GM23338 (cell line): ENCODE measurements around the gene KCNMA1. TPM values are rescaled to one million over a fixed set of nuclear protein-coding genes. Genes with fewer than 3 reads are reported as not detected.

ENCODE experiments used
- ATAC-seq: fragments of 200-7000 bp; cut with Tn5 transposase; 3 replicates; pipeline ENCODE4 v1.9.1; 2020
- DNase-seq: peaks from one replicate; pipeline ENCODE4 v3.0.0-alpha.2; 2015; ENCODE audit warnings: low spot score
- H2AFZ ChIP-seq: fragments of 200-600 bp; sonication (generic); 2 replicates; pipeline ENCODE4 v1.8.0; 2016; ENCODE audit warnings: antibody characterized with exemption, mild to moderate bottlenecking, moderate library complexity
- H3F3A ChIP-seq: fragments of 200-600 bp; sonication (generic); replicated peaks from 2 replicates; pipeline ENCODE4 v1.8.0; 2017; ENCODE audit warnings: antibody characterized with exemption, mixed run types, low read depth
- H3K27ac ChIP-seq: fragments of 200-600 bp; sonication (generic); 2 replicates; pipeline ENCODE4 v1.6.1; 2016; ENCODE audit warnings: low read depth
- H3K27me3 ChIP-seq: fragments of 200-600 bp; sonication (generic); 2 replicates; pipeline ENCODE4 v1.8.0; 2016; ENCODE audit warnings: mild to moderate bottlenecking, mixed run types, moderate library complexity; ENCODE audit not compliant: insufficient read depth
- H3K36me3 ChIP-seq: fragments of 200-600 bp; sonication (generic); 2 replicates; pipeline ENCODE4 v1.8.0; 2016; ENCODE audit warnings: mild to moderate bottlenecking; ENCODE audit not compliant: insufficient read depth
- H3K4me1 ChIP-seq: fragments of 200-600 bp; sonication (generic); 2 replicates; pipeline ENCODE4 v1.8.0; 2016; ENCODE audit warnings: mild to moderate bottlenecking, moderate library complexity; ENCODE audit not compliant: insufficient read depth
- H3K4me2 ChIP-seq: fragments of 200-600 bp; sonication (generic); 2 replicates; pipeline ENCODE4 v1.7.1; 2017; ENCODE audit warnings: mixed run types
- H3K4me3 ChIP-seq: fragments of 200-600 bp; sonication (generic); 2 replicates; pipeline ENCODE4 v1.6.1; 2016; ENCODE audit warnings: mixed run types
- H3K79me2 ChIP-seq: fragments of 200-600 bp; sonication (generic); replicated peaks from 2 replicates; pipeline ENCODE4 v1.8.0; 2017; ENCODE audit warnings: mild to moderate bottlenecking; ENCODE audit not compliant: insufficient read depth
- H3K9me2 ChIP-seq: fragments of 200-600 bp; sonication (generic); 2 replicates; pipeline ENCODE4 v1.8.0; 2017; ENCODE audit not compliant: insufficient read depth
- H4K20me1 ChIP-seq: fragments of 200-600 bp; sonication (generic); replicated peaks from 2 replicates; pipeline ENCODE4 v1.8.0; 2017; ENCODE audit warnings: mild to moderate bottlenecking; ENCODE audit not compliant: insufficient read depth
- H3K27ac Mint-ChIP-seq: 2 replicates; pipeline ENCODE4 v1.8.0; 2020; ENCODE audit warnings: inconsistent platforms, mild to moderate bottlenecking, moderate library complexity, mixed read lengths
- H3K27me3 Mint-ChIP-seq: 3 replicates; pipeline ENCODE4 v1.8.0; 2022; ENCODE audit warnings: low read depth, mild to moderate bottlenecking, moderate library complexity, mixed read lengths, inconsistent platforms; ENCODE audit not compliant: insufficient read depth, poor library complexity
- H3K36me3 Mint-ChIP-seq: 3 replicates; pipeline ENCODE4 v1.8.0; 2021; ENCODE audit warnings: low read depth, mild to moderate bottlenecking, inconsistent platforms, moderate library complexity, mixed read lengths
- H3K4me1 Mint-ChIP-seq: 3 replicates; pipeline ENCODE4 v1.8.0; 2020; ENCODE audit warnings: mild to moderate bottlenecking, inconsistent platforms, mixed read lengths
- H3K4me3 Mint-ChIP-seq: 3 replicates; pipeline ENCODE4 v1.8.0; 2021; ENCODE audit warnings: moderate library complexity, mild to moderate bottlenecking, inconsistent platforms, mixed read lengths
- H3K9me3 Mint-ChIP-seq: 3 replicates; pipeline ENCODE4 v1.8.0; 2020; ENCODE audit warnings: moderate library complexity, mild to moderate bottlenecking, inconsistent platforms, mixed read lengths
- CREB1 ChIP-seq: fragments of 250-450 bp; sonication (Bioruptor Pico); IDR thresholded peaks from 2 replicates; pipeline ENCODE4 v1.5.0; 2020; ENCODE audit warnings: low read depth, mild to moderate bottlenecking, moderate library complexity
- CTCF ChIP-seq, 2 experiments: fragments of 200-600 bp in 1 of 2; sonication (generic) in 1 of 2; conservative IDR thresholded peaks; 2 replicates each; pipeline versions ENCODE4 v1.5.1 to v1.6.1; 2016 to 2017; ENCODE audit warnings: antibody characterized with exemption in 2 of 2, low read depth in 2 of 2, mild to moderate bottlenecking in 2 of 2, moderate library complexity in 1 of 2
- ETS1 ChIP-seq: IDR thresholded peaks from 2 replicates; pipeline ENCODE4 v1.6.1; 2016; ENCODE audit warnings: antibody characterized with exemption
- EZH2 ChIP-seq: fragments of 200-600 bp; sonication (generic); IDR thresholded peaks from one replicate; pipeline ENCODE4 v1.8.0; 2017; ENCODE audit warnings: antibody characterized with exemption, mild to moderate bottlenecking, low read depth; ENCODE audit not compliant: unreplicated experiment
- JUNB ChIP-seq: IDR thresholded peaks from one replicate; pipeline ENCODE4 v1.6.1; 2016; ENCODE audit warnings: antibody characterized with exemption; ENCODE audit not compliant: unreplicated experiment
- NANOG ChIP-seq: IDR thresholded peaks from 2 replicates; pipeline ENCODE4 v1.6.1; 2016; ENCODE audit warnings: antibody characterized with exemption, borderline replicate concordance
- POLR2AphosphoS5 ChIP-seq: IDR thresholded peaks from 2 replicates; pipeline ENCODE4 v1.6.1; 2016; ENCODE audit warnings: antibody characterized with exemption, low read depth
- STAT1 ChIP-seq: IDR thresholded peaks from one replicate; pipeline ENCODE4 v1.6.1; 2016; ENCODE audit warnings: antibody characterized with exemption; ENCODE audit not compliant: unreplicated experiment
- ZNF114 ChIP-seq: fragments of 250-450 bp; sonication (Bioruptor Pico); IDR thresholded peaks from 2 replicates; pipeline ENCODE4 v1.5.0; 2020; ENCODE audit warnings: mild to moderate bottlenecking, moderate library complexity
- ZNF331 ChIP-seq: fragments of 250-450 bp; sonication (Bioruptor Pico); IDR thresholded peaks from 2 replicates; pipeline ENCODE4 v1.5.0; 2020; ENCODE audit warnings: low read depth, mild to moderate bottlenecking, moderate library complexity
- ZNF462 ChIP-seq: fragments of 250-450 bp; sonication (Bioruptor Pico); IDR thresholded peaks from 2 replicates; pipeline ENCODE4 v1.5.0; 2020; ENCODE audit warnings: mild to moderate bottlenecking, moderate library complexity
- polyA plus RNA-seq: library from polyadenylated mRNA; unstranded; fragments of >200 nt; fragmentation: Nextera tagmentation; extraction: Ambion mirVana; gene quantifications from 2 replicates; pipeline ENCODE4 v1.2.1, GENCODE V29; 2016
- total RNA-seq: library from RNA; depleted of rRNA; stranded (reverse); fragments of >200 nt; shearing (Covaris generic); gene quantifications from 2 replicates; pipeline ENCODE4 v1.2.3, GENCODE V29; 2014

The KCNMA1 gene
- total and polyA plus RNA-seq, 2 experiments from 2014 or later = 8.2 to 9.0 TPM

- Mint-ChIP-seq H3K4me3 (no peak overlapping the region), H3K9me3 (no peaks in the 10 kb centered on the region), H3K4me1 (no peaks in the 10 kb centered on the region), H3K27me3 (peaks cover 4% of the 10 kb centered on the region), H3K36me3 (no peaks in the 10 kb centered on the region), H3K27ac (no peak overlapping the region)
- DNase-seq (no peak), ATAC-seq (no peak)
- H4K20me1 ChIP-seq = no peaks in the 10 kb centered on the region
- no peaks in the 10 kb centered on the region for H3K79me2 ChIP-seq
- no peak overlapping the region for H3K4me2 ChIP-seq
- no peak overlapping the region for H2AFZ ChIP-seq
- no peaks in the 10 kb centered on the region; the same call in 1 of the 2 replicates for H3K9me2 ChIP-seq
- no peaks in the 10 kb centered on the region for H3K36me3 ChIP-seq
- no peaks in the 10 kb centered on the region for H3K27me3 ChIP-seq
- no peak overlapping the region for H3K27ac ChIP-seq
- no peak for TF ChIP-seq ZNF462
- no peak for TF ChIP-seq POLR2AphosphoS5
- no peak for TF ChIP-seq ZNF114 (CRISPR knock-in tag)
- no peak for TF ChIP-seq ZNF331 (CRISPR knock-in tag)
- no peaks in the 10 kb centered on the region for H3K4me1 ChIP-seq
- no peak overlapping the region for H3K4me3 ChIP-seq
- H3F3A ChIP-seq = no peaks in the 10 kb centered on the region
Observed at GRCh38 chr10:77015360-77015759, 622.2 kb downstream of the KCNMA1 start.

- H3K9me3 Mint-ChIP-seq = no peaks in the 10 kb centered on the region
- H3K36me3 Mint-ChIP-seq = no peaks in the 10 kb centered on the region
- Histone ChIP-seq H3K4me2 (no peak overlapping the region), H3K27me3 (no peaks in the 10 kb centered on the region), H3K36me3 (no peaks in the 10 kb centered on the region), H4K20me1 (no peaks in the 10 kb centered on the region), H3K4me3 (no peak overlapping the region), H2AFZ (no peak overlapping the region), H3K9me2 (peaks cover 5% of the 10 kb centered on the region; the same call in 1 of the 2 replicates), H3K79me2 (no peaks in the 10 kb centered on the region), H3F3A (no peaks in the 10 kb centered on the region), H3K4me1 (no peaks in the 10 kb centered on the region), H3K27ac (no peak overlapping the region)
- H3K4me3 Mint-ChIP-seq = no peak overlapping the region
- H3K27ac Mint-ChIP-seq = no peak overlapping the region
- ATAC-seq (no peak), DNase-seq (no peak)
- H3K4me1 Mint-ChIP-seq = no peaks in the 10 kb centered on the region
- H3K27me3 Mint-ChIP-seq = peaks cover 4% of the 10 kb centered on the region
- no peak for TF ChIP-seq NANOG
- no peak for TF ChIP-seq CTCF (conservative IDR thresholded peaks at IDR 0.05; ENCODE audit: low read depth in 2 of 2)
- no peak for TF ChIP-seq POLR2AphosphoS5
- no peak for TF ChIP-seq STAT1
- no peak for TF ChIP-seq CREB1
- TF ChIP-seq ZNF331 (CRISPR knock-in tag) = no peak
- TF ChIP-seq EZH2 = no peak
- no peak for TF ChIP-seq ETS1
- no peak for TF ChIP-seq JUNB
Observed at GRCh38 chr10:77012812-77013500, 624.7 kb downstream of the KCNMA1 start.
